Loucy (cell line): Measurements from ENCODE around the gene NFIX.

Experiments
- EZH2phosphoT487 ChIP-seq: fragments of 200-600 bp; IDR thresholded peaks from 2 replicates; pipeline ENCODE4 v1.6.1; 2018; ENCODE audit warnings: antibody characterized with exemption, mild to moderate bottlenecking, moderate library complexity, borderline replicate concordance
- TF ChIP-seq, protein P1 (sequence below): fragments of 200-600 bp; sonication (generic); conservative IDR thresholded peaks from 2 replicates; pipeline ENCODE4 v1.5.1; 2014; ENCODE audit warnings: mild to moderate bottlenecking, antibody characterized with exemption, low read length

DNA sequence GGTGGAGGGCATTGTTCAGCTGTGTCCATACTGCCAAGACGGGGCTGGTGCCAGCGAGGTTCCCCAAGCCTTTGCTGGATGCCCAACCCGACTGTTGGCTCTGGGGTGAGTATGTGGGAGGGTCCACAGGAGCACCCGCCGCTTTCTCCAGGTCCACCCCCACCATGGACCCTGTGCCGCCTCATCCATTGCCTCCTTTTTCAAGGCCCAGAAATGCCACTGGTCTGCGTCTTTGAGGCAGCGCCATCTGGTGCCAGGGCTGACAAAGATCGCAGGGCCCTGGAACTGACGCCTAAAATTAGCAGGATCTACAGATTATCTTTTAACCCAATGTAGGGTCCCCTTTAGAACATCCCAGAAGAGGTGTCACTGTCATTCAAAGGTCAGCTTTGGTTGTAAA lies 34.6 kb downstream of the NFIX start:
- TF ChIP-seq, protein P1, sequence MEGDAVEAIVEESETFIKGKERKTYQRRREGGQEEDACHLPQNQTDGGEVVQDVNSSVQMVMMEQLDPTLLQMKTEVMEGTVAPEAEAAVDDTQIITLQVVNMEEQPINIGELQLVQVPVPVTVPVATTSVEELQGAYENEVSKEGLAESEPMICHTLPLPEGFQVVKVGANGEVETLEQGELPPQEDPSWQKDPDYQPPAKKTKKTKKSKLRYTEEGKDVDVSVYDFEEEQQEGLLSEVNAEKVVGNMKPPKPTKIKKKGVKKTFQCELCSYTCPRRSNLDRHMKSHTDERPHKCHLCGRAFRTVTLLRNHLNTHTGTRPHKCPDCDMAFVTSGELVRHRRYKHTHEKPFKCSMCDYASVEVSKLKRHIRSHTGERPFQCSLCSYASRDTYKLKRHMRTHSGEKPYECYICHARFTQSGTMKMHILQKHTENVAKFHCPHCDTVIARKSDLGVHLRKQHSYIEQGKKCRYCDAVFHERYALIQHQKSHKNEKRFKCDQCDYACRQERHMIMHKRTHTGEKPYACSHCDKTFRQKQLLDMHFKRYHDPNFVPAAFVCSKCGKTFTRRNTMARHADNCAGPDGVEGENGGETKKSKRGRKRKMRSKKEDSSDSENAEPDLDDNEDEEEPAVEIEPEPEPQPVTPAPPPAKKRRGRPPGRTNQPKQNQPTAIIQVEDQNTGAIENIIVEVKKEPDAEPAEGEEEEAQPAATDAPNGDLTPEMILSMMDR, result peak; percentile 74
- TF ChIP-seq EZH2phosphoT487, result no peak
